NCI-H1436 (cell line): ENCODE measurements around the gene FAM171A2.

Source experiments
- DNase-seq: peaks from one replicate; lab custom pipeline; 2025; lab: John Stamatoyannopoulos, UW

FAM171A2 gene

DNA sequence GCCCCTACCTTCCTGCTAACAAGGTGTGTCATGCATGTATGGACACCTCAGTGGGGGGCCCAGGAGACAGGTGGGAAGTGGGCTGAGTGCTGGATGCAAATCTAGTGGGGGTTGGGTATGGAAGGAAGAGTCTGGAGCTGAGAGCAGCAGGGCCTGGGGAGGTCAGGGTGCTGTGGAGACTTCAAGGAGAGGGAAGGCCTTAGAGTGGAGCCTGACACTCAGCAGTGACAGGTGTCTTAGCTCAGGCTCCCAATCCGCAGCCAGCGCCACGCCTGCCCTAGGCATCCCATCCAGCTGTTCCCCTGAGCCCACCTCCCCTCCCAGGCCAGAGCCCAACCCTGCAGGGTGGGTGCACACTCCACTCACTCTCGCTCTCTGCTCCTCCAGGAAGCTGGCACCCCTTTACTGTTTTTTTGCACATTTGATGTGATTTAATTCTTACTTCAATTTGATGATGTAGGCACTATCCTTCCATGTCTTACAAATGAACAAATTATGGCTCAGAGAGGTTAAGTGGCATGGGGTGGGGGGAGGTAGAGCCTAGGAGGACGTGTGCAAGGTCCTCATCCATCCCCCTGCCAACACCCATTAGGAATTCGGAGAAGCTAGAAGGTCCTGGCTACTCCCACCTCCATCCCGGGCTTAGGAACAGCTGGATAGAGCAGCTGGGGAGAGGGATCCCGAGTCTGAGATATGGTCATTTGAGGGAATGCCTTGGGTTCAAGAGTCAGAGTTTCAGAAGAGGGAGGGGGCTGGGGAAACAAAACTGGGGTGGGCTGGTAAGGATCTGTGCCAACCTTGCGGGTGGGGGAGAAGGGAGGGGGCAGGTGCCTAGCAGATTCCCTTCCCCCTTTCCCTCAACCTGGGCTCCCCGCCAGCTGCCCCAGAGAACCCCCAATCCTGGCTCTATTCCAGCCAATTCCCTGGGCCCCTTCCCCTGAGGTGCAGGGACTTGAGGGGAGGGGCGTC is 2.1 kb downstream of the FAM171A2 start:
- peak; percentile 29 for DNase-seq

DNA sequence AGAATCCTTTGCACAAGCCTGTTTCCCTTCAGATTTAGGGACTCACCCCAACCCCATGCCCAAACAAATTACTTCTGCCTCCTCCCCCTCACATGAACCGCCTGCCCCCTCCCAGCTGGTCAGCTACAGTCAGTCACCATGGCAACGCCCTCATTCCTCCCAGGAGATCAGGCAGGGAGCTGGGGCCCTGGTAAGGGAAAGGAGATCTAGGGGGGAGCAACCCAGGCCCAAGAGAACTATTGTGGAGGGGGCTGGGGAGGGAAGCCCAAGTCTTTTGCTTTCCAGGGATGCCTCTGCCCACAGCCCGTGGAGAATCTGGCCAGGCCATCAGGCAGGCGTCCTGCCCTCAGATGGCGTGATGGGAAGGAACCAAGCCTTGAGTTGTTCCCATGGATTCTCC is 2.8 kb downstream of the FAM171A2 start:
- no peak for DNase-seq

DNA sequence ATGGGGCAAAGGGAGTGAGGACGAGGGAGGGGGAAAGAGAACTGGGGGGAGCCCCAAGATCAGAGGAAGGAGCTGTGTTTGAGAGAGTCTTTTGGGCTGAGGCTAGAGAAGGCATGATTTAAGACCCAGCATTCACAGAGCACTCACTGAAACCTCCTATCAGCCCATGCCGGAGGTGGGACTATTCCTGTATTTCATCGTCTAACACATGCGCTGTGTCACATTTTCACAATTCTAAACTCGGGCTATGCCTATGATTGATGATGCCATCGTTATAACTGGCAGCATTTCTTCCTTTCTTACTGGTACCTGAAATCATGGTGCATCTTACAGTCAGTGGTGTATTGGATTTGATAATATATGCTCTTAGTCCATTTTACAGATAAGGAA is 3.5 kb downstream of the FAM171A2 start:
- DNase-seq: no peak

DNA sequence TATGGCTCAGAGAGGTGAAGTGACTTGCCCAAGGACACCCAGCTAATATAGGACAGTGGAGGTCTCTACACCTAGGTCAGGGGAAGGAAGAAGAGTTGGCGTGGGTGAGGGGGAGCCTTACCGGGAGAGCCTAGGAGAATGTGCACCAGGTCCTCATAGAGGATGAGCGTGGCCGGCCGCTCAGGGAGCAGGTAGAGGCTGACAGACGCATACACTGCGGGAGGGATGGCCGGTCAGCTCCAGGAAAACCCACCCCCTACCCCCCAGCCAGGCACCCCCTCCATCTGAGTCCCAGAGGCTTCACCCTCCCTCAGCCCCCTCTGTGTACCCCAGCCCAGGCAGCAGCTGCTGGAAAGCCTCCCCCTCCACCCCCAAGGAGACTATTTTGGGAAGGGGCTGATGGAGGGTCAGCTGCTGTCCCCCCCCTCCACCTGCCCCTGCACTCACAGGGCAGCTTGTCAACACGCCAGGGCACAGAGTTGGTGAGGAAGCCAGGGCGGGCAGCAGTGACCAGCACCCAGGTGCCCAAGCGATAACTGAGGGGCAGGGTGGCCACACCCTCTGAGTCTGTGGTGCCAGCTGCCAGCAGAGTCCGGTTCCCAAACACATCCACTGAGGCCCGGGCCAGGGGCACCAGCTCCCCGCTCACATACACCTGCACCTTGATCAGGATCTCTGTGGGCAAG is 4.1 kb downstream of the FAM171A2 start:
- DNase-seq: no peak

DNA sequence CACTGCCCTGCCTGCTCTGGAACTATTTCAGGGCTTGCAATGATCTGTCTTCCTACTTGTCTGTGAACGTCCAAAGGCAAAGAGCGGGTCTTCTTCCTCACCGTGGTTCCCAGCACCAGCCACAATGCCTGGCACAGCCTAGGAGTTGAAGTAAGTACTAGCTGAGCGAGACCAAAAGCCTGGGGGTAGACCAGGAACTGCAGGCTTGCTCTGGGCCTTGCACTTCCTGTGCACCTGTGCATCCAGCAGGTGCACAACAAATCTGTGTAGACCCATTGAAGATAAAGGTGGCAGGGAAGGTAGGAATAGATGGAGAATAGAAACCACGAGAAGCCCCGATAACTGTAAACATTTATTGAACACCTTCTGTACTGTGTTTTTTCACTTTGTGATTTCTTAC is 4.6 kb downstream of the FAM171A2 start:
- DNase-seq: no peak

DNA sequence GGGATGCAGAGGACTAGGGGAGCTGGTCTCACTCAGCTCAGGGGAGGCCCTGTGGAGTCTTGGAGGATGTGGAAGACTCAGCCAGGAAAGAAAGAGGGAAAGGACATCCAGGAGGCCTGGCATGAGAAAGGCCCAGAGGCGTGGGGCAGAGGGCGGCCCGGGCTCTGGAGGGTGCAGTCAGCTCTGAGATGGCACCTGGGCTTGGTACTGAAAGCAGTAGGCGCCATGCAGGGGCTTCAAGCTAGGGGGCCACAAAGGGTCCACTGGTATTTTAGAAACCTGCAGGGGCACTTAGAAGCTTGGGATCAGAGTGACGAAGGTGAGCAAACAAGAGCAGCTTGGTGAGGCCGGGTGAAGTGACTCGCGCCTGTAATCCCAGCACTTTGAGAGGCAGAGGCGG is 5.6 kb downstream of the FAM171A2 start:
- DNase-seq: no peak

DNA sequence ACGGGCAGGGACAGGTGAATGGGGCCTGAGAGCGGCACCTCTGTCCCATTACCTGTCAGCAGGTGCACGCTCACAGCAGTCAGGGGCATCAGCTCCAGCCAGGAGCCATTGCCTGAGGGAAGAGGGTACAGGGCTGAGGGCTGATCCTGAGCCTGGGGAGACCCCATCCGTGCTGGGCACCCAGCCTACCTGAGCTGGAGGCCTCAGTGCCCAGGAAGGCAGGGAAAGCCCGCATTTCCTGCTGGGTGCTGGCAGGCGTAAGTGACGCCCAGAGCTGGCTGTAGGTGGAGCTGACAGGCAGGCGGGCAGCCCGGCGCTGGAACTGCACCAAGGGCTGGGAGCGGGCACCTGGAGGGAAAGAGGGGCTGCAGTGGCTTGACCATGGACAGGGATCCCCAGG is 7.4 kb downstream of the FAM171A2 start:
- no peak for DNase-seq

DNA sequence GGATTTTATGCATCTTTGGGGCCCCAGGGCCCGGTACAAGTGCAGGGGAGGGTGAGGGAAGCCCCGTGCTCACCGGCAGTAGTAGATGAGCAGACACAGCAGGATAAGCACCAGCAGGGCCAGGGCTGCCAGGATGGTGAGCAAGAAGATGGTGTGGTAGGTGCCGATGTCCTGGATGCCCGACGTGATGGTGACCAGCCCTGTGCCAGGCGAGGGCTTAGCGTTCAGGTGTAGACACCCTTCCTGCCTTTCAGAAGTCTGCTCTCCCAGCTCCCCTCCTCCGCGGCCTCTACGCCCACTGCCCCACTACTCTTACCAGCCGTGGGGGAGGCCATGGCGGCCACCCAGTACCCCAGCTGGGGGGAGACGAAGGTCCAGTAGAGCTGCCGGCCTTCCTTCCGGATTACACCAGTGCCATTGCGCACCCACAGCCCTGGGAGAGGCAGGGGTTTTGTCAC is 8.0 kb downstream of the FAM171A2 start:
- DNase-seq: no peak

DNA sequence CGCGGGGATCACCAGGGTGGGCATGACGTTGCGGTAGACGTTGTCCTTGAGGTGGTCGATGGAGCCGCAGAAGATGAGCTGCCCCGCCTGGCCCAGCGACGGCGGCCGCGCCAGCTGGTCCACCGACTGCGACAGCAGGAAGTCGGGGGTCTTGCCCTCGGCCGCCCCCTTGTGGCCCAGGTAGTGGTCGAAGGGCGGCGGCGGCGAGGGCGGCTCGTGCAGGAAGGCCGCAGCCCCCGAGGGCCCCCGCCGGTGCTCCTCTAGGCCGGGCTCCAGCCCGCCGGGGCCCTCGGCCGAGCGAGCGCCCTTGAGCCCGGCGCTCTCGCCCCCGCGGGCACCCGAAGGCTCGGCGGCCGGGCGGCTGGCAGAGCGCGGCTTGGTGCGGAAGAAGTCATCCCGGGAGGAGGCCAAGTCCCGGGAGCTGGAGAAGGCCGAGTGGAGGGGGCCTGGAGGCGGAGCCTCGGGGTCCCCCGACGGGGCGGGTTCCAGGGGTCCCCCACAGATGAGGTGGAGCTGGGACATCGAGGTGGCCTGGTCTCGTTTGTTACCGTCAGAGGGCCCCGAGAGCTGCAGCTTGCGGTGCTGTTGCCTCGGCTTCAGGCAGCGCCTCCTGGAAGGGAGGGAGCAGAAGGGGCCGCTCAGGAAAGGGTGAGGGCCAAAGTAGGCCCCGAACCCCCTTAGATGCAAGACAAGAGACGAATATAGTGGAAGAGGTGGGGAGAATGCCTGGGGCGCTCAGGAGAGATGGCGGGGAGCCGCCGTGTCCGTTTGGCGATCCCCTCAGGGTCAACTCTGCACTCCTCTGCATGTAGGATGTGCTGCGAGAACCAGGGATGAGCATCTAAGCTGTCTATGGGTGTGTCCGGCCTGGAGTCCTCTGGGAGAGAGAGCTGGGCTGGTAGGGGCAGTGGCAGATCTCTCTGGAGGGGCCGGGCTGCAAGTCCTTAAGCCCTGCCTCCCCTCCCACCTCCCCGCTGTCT is 8.8 kb downstream of the FAM171A2 start:
- DNase-seq: no peak

DNA sequence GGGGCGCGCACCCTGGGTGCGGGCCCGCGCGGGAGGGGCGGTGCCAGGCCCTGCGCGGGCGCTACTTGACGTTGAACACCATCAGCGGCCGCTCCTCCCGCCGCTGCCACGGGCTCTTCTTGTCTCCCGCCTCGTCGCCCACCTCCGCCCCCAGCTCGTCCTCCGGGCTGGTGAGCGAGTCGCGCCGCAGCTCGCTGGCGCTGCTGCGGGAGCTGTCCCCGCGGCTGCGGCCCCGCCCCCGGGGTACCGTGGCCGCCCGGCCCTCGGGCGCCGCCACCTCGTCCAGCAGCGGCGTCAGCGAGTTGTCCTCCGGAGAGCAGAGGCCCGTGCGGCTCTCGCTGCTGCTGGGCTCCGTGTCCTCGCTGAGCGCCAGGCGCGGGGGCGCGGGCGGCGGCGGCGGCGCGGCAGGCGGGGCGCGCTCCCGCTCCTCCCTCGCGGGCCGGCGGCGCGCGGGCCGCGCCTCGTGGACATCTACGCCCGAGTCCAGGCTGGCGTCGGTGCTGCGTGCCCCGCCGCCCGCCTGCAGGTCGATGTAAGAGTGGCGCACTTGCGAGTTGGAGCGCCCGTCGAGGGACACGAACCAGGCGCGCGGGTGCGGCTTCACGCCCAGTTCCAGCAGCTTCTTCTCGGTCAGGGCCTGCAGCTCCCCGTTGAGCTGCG is 9.9 kb downstream of the FAM171A2 start:
- no peak for DNase-seq

DNA sequence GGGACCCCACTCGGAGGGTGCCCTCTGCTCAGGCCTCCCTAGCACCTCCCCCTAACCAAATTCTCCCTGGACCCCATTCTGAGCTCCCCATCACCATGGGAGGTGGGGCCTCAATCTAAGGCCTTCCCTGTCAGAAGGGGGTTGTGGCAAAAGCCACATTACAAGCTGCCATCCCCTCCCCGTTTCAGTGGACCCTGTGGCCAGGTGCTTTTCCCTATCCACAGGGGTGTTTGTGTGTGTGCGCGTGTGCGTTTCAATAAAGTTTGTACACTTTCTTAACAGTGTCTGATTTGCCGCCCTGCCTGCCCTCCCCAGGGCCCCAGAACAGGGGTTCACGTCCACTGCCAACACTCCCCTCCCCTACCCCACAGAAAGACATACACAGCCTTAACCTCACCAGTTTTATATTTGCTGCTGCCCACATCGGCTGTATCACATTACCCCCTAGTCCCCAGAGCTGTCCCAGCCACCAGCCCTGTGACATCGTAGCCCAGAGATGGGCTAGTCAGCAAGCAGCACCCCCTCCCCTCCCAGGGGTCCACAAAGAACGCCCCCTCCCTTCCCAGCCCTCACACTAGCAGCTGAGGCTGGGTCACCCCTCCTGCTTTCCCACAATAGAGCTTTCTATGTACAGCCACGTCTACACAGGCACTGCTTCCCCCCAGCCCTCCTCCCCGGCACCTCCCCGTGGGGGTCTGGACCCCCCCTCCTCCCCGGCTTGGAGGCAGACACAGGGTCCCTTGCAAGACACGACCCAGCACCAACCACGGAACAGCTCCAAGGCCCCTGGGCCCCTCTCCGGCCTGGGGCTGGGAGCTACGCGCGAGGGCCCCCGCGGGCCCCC is 10.6 kb downstream of the FAM171A2 start:
- DNase-seq: no peak

DNA sequence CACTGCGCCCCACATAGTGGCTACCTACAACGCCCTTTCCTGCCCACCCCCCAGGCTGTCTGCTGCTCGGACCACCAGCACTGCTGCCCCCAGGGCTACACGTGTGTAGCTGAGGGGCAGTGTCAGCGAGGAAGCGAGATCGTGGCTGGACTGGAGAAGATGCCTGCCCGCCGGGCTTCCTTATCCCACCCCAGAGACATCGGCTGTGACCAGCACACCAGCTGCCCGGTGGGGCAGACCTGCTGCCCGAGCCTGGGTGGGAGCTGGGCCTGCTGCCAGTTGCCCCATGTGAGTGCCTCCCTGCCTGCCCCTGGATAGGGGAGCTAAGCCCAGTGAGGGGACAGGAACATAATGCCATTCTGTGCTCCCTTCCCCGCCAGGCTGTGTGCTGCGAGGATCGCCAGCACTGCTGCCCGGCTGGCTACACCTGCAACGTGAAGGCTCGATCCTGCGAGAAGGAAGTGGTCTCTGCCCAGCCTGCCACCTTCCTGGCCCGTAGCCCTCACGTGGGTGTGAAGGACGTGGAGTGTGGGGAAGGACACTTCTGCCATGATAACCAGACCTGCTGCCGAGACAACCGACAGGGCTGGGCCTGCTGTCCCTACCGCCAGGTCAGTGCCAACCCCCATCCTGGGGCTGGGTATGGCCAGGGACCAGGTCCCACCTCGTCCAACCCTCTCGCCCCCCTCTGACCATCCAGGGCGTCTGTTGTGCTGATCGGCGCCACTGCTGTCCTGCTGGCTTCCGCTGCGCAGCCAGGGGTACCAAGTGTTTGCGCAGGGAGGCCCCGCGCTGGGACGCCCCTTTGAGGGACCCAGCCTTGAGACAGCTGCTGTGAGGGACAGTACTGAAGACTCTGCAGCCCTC is 11.5 kb downstream of the FAM171A2 start:
- DNase-seq: no peak

DNA sequence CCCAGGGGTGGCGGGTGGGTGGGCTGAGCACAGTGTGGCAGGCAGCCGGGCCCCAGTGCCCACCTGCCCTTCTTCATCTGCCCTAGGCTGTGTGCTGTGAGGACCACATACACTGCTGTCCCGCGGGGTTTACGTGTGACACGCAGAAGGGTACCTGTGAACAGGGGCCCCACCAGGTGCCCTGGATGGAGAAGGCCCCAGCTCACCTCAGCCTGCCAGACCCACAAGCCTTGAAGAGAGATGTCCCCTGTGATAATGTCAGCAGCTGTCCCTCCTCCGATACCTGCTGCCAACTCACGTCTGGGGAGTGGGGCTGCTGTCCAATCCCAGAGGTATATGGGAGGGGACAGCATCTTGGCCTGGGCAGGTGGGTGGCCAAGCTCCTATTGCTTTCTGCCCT is 12.2 kb downstream of the FAM171A2 start:
- no peak for DNase-seq

DNA sequence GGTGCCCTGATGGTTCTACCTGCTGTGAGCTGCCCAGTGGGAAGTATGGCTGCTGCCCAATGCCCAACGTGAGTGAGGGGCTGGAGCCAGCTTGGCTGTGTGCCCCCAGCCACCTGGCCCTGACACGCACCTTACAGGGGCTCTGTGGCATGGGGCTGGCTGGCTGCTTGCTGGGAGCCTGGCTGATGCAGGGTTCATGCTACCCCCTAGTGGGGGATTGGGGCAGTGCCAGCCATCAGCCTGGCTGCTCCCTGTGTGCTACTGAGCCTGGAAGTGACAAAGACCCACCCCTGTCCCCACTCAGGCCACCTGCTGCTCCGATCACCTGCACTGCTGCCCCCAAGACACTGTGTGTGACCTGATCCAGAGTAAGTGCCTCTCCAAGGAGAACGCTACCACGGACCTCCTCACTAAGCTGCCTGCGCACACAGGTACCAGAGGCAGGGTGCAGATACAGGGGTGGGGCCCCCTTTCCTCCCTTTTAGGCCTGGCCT is 12.9 kb downstream of the FAM171A2 start:
- DNase-seq: peak; percentile 59

DNA sequence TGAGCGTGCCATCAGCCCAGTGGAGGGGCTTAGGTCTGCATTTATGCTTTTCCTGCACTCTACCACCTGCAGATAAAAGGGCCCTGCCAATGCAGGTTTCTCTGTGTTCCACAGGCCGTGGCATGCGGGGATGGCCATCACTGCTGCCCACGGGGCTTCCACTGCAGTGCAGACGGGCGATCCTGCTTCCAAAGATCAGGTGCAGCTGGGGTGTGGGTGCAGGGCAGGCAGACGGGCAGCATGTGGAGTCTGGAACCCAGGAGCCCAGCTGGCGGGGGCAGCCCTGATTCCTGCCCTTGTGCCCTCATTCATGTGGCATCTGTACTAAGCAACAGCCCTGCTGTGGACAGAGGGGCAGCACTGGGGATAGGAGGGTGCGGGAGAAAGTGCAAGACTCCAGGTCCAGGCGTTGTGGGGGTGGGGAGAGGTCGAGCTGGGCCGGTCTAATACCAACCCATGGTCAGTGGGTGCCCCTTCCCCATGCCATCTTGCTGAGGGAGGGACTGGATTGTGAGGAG is 14.0 kb downstream of the FAM171A2 start:
- DNase-seq: no peak

DNA sequence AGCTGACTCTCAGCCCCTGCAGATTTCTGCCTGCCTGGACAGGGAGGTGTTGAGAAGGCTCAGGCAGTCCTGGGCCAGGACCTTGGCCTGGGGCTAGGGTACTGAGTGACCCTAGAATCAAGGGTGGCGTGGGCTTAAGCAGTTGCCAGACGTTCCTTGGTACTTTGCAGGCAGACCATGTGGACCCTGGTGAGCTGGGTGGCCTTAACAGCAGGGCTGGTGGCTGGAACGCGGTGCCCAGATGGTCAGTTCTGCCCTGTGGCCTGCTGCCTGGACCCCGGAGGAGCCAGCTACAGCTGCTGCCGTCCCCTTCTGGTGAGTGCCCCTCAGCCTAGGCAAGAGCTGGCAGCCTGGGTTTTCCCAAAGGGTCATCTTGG is 14.7 kb downstream of the FAM171A2 start:
- DNase-seq: no peak

DNA sequence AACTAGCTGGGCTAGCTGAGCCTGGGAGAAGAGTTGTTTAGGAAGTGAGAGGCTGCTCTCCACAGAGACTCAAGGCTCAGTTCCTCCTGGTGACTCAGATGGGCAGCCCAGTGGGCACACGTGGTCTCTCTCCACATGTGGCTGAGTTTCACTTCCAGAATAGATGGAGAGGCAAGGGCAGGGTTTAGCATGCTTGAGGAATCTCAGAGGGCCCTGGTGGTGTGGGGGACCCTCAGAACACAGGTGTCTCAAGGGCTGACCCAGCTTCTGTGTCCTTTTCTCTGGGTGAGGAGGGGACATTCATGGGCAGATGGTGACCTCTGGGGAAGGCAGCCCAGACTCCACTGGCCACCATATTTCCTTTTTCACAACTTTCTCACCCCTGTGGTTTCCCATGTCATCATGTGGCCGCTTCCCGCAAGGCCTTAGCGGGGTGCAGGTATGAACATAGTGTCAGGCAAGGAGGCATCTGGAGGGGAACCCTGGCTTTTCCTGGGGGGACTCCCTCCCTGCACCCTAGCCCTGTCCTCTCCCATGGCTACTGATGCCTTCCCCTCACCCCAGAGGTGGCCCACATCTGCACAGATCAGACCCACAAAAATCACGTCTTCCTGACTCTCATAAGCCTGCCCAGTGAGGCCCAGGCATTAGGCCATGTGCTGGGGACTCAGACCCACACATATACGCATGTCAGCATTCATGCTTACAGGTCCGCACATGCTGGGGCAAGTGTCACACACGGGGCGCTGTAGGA is 15.2 kb downstream of the FAM171A2 start:
- DNase-seq: no peak
